ENCODE measurements around the gene FBXO8.

DNA sequence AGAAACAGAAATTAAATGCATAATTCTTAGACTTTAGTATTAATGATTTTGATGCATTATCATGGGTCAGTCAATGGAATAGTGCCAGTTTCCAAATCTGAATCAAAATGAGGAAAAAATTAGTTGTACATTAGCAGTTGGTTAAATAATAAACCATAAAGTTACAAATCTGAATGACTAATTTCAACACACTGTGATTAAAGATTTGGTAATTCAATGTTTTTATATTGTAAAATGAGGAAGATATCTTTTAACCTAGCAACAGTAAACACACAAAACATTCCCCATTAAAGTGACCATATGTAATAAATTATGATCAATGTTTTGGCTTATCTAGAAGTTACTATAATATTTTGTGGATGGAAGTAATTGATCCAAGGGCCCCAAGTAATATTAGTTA, 1.6 kb downstream of the FBXO8 start:
- TF ChIP-seq POLR2A (IDR thresholded peaks at IDR 0.05) = no peak
- TF ChIP-seq, protein P1, sequence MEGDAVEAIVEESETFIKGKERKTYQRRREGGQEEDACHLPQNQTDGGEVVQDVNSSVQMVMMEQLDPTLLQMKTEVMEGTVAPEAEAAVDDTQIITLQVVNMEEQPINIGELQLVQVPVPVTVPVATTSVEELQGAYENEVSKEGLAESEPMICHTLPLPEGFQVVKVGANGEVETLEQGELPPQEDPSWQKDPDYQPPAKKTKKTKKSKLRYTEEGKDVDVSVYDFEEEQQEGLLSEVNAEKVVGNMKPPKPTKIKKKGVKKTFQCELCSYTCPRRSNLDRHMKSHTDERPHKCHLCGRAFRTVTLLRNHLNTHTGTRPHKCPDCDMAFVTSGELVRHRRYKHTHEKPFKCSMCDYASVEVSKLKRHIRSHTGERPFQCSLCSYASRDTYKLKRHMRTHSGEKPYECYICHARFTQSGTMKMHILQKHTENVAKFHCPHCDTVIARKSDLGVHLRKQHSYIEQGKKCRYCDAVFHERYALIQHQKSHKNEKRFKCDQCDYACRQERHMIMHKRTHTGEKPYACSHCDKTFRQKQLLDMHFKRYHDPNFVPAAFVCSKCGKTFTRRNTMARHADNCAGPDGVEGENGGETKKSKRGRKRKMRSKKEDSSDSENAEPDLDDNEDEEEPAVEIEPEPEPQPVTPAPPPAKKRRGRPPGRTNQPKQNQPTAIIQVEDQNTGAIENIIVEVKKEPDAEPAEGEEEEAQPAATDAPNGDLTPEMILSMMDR (IDR thresholded peaks at IDR 0.05) = no peak

All from uterus (tissue), 2 donors.